Astrocyte (in vitro differentiated cells and primary cell): ENCODE results near the gene KIAA0319L.

Experiments used
- EZH2 ChIP-seq: IDR thresholded peaks from 2 replicates; pipeline ENCODE4 v1.6.1; 2012; ENCODE audit warnings: mild to moderate bottlenecking, low read length, inconsistent platforms; ENCODE audit not compliant: insufficient read depth
- TF ChIP-seq, protein P1 (sequence below): IDR thresholded peaks from 2 replicates; pipeline ENCODE4 v1.5.1; 2011; ENCODE audit warnings: low read depth, mild to moderate bottlenecking, inconsistent platforms, low read length, moderate library complexity; ENCODE audit not compliant: insufficient read depth

DNA sequence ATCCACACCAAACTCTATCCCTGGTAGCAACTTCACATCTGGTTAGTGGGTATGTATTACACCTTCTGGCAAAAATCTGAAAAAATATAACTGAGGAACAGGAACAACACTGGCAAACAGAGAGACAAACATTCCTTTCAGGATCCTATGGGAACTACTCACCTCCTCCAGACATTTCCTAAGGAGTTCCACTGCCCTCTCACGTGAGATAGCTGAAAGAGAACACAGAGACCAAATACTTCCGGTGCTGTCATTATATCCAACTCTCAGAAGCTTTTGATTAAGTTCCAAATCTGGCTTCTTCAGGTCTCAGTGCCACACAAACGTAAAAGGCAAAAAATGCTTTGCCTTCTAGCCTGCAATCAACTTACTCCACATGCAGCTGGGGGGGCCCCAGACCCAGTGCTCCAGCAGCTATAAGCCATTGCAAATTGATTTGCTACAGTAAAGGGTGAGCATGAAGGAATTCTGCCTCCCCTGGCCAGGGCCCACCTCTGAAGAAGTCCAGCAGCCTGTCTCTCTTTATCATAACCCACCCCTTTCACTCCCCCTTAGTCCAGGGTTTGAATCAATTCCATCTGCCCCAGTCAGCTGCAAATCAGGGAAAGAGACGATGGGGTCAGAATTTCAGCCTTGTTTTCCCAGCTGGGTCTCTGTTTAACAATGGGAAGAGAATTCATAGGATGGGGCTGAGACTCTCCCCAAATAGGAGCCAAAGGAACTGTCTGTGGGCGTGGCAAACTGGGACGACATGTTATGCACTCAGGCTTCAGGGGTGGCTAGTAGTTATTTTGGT lies 48.1 kb upstream of the KIAA0319L start:
- TF ChIP-seq, protein P1, sequence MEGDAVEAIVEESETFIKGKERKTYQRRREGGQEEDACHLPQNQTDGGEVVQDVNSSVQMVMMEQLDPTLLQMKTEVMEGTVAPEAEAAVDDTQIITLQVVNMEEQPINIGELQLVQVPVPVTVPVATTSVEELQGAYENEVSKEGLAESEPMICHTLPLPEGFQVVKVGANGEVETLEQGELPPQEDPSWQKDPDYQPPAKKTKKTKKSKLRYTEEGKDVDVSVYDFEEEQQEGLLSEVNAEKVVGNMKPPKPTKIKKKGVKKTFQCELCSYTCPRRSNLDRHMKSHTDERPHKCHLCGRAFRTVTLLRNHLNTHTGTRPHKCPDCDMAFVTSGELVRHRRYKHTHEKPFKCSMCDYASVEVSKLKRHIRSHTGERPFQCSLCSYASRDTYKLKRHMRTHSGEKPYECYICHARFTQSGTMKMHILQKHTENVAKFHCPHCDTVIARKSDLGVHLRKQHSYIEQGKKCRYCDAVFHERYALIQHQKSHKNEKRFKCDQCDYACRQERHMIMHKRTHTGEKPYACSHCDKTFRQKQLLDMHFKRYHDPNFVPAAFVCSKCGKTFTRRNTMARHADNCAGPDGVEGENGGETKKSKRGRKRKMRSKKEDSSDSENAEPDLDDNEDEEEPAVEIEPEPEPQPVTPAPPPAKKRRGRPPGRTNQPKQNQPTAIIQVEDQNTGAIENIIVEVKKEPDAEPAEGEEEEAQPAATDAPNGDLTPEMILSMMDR = no peak
- TF ChIP-seq EZH2 = no peak
